ENCODE results near the gene SURF6. TPM values are rescaled to one million over a fixed set of nuclear protein-coding genes. Genes with fewer than 3 reads are reported as not detected.
A peak's percentile ranks its signal among the peaks of the same experiment; 100 is the strongest.

The SURF6 gene
- total RNA-seq, 4 donors from 2014 or later: 15.0 to 36.2 (median 27.5) TPM

DNA sequence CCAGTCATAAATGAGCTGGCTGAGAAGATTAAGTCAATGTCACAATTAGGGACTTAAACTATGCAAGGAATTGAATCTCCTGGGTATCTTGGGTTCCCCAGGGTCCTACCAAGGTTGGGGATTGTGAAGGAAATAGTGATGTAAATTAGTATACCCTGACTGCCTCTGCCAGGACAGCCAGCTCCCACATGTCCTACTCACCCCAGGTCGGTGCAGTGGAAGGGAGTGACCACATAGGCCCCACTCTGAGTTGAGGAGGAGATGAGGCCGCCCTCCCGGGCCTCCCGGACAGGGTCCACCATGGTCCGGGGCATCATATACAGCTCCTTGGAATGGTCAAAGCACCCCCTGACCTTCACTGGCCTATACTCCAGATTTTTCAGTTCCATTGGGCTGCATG lies 17.6 kb upstream of the SURF6 start:
- TF ChIP-seq POLR2A (IDR thresholded peaks at IDR 0.05; ENCODE audit: low read depth) (no peak), POLR2AphosphoS5 (IDR thresholded peaks at IDR 0.05) (no peak), EP300 (IDR thresholded peaks at IDR 0.05) (no peak)
- TF ChIP-seq, protein P1, sequence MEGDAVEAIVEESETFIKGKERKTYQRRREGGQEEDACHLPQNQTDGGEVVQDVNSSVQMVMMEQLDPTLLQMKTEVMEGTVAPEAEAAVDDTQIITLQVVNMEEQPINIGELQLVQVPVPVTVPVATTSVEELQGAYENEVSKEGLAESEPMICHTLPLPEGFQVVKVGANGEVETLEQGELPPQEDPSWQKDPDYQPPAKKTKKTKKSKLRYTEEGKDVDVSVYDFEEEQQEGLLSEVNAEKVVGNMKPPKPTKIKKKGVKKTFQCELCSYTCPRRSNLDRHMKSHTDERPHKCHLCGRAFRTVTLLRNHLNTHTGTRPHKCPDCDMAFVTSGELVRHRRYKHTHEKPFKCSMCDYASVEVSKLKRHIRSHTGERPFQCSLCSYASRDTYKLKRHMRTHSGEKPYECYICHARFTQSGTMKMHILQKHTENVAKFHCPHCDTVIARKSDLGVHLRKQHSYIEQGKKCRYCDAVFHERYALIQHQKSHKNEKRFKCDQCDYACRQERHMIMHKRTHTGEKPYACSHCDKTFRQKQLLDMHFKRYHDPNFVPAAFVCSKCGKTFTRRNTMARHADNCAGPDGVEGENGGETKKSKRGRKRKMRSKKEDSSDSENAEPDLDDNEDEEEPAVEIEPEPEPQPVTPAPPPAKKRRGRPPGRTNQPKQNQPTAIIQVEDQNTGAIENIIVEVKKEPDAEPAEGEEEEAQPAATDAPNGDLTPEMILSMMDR (IDR thresholded peaks at IDR 0.05): no peak
- Histone ChIP-seq H3K27ac (replicated peaks in 1 of 4) (no peak overlapping the region), H3K27me3 (no peaks in the 10 kb centered on the region), H3K4me3 (no peak overlapping the region), H3K4me1 (peaks cover 40 to 60% (median 52%) of the 10 kb centered on the region in 4 donors), H3K9me3 (no peaks in the 10 kb centered on the region), H3K36me3 (peaks cover 34 to 57% (median 52%) of the 10 kb centered on the region in 4 donors)
- intact Hi-C loops (cut with DNase I): no loop called here
- DNase-seq (ENCODE audit: extremely low spot score): no peak
- 86% methylated on average over 4 of the region's 5 CpGs for WGBS

DNA sequence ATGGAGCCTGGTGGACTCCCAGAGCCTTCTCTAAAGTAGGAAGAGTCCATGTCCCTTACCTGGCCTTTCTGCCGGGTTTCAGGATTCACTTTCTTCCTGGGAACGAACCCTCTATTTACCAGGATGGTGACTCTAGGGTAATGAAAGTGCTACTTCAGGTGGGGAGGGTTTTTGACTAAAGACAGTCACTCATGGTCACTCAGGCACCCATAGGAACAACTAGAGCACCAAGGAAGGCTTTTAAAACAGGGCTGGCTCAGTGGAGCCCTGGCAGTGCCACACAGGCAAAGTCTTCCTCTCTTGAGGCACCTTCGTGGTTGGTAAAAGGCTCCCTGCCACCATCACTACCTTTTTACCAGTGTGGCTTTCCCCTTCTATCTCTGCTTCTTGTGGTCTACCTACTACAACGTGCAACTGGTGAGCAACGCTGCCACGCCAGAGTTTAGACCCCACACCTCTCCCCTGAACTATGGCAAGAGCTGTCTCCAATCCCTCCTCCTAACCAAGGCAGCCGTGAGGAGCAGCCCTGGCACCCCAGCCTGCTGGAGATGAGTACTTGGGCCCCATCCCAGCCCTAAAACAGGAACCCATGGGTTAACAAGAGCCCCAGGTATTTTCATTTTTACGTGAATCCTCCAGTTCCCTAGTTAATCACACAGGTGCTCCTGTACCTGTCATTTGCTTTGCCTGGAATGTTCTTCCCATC lies 16.8 kb upstream of the SURF6 start:
- H3K27me3 ChIP-seq: no peaks in the 10 kb centered on the region
- H3K9me3 ChIP-seq: no peaks in the 10 kb centered on the region
- no peak overlapping the region for H3K4me3 ChIP-seq
- peaks cover 34 to 57% (median 52%) of the 10 kb centered on the region in 4 donors for H3K36me3 ChIP-seq
- H3K4me1 ChIP-seq: peaks cover 37 to 57% (median 47%) of the 10 kb centered on the region in 4 donors
- no peak overlapping the region for H3K27ac ChIP-seq (replicated peaks in 1 of 4)
- DNase-seq (ENCODE audit: extremely low spot score): no peak
- 72% methylated on average over 8 of the region's 8 CpGs for WGBS
- intact Hi-C loops (cut with DNase I): no loop called here
- TF ChIP-seq EP300 (IDR thresholded peaks at IDR 0.05): no peak

DNA sequence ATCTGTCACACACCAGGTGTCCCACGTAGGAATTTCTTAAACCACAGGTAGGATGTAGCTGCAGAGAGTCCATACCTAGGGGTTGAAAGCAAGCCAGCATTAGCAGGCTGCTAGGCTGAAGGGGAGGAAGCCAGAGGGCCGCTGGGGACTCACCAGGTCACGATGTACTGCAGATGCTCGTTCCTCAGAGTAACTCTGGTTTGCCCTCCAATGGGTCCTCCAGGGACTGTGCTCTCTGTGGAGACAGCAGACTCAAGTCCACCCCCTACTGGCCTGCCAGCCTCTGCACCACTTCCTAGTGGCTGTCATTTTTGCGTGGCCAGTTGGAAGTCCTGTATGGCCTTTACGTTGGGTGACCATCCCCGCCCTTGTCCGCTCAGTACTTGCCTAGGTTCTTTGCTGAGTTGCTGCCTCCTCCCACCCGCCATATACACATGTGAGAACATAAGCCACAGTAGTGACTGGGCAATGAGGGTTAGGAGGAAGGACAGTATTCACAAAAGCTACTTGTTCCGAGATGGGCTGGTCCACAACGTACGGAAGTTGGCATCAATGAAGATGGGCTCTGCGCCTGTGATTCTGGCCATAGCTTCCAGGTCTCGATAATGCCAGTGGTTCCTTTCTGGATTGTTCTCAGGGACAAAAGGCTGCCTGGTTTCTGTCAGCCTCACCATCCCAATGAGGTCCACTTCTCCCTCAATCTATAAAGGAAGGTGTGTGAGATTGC lies 16.1 kb upstream of the SURF6 start:
- DNase-seq (ENCODE audit: extremely low spot score): no peak
- no peak for TF ChIP-seq POLR2A (IDR thresholded peaks at IDR 0.05; ENCODE audit: low read depth)
- TF ChIP-seq, protein P1 (IDR thresholded peaks at IDR 0.05): peak in 2 of 3 experiments; percentile 13 to 43
- H3K4me3 ChIP-seq: no peak overlapping the region
- H3K36me3 ChIP-seq: peaks cover 34 to 57% (median 52%) of the 10 kb centered on the region in 4 donors
- peaks cover 32 to 54% (median 44%) of the 10 kb centered on the region in 4 donors for H3K4me1 ChIP-seq
- no peak overlapping the region for H3K27ac ChIP-seq (replicated peaks in 1 of 4)
- H3K9me3 ChIP-seq: no peaks in the 10 kb centered on the region
- intact Hi-C loops (cut with DNase I): no loop called here
- 75% methylated on average over 13 of the region's 14 CpGs for WGBS
- H3K27me3 ChIP-seq: no peaks in the 10 kb centered on the region

GRCh38 chr9:133351526-133351907 lies 15.5 kb upstream of the SURF6 start:
- Histone ChIP-seq H3K4me3 (no peak overlapping the region), H3K4me1 (peaks cover 34 to 54% (median 44%) of the 10 kb centered on the region in 4 donors), H3K36me3 (peaks cover 34 to 57% (median 52%) of the 10 kb centered on the region in 4 donors), H3K9me3 (no peaks in the 10 kb centered on the region), H3K27me3 (no peaks in the 10 kb centered on the region), H3K27ac (replicated peaks in 1 of 4) (no peak overlapping the region)
- DNase-seq (ENCODE audit: extremely low spot score): no peak
- TF ChIP-seq POLR2AphosphoS5 (IDR thresholded peaks at IDR 0.05): no peak
- TF ChIP-seq, protein P1 (IDR thresholded peaks at IDR 0.05): no peak
- TF ChIP-seq EP300 (IDR thresholded peaks at IDR 0.05): no peak
- no peak for TF ChIP-seq POLR2A (IDR thresholded peaks at IDR 0.05; ENCODE audit: low read depth)
- 86% methylated on average over 3 of the region's 3 CpGs for WGBS
- intact Hi-C loops (cut with DNase I): no loop called here

GRCh38 chr9:133349965-133350616 lies 14.1 kb upstream of the SURF6 start:
- H3K9me3 ChIP-seq: no peaks in the 10 kb centered on the region
- TF ChIP-seq EP300 (IDR thresholded peaks at IDR 0.05): no peak
- WGBS: 82% methylated on average over 15 of the region's 15 CpGs
- H3K4me1 ChIP-seq: peaks cover 32 to 58% (median 49%) of the 10 kb centered on the region in 4 donors
- H3K27ac ChIP-seq (replicated peaks in 1 of 4): peak overlapping the region in 1 of 4 donors; percentile 0
- H3K27me3 ChIP-seq: no peaks in the 10 kb centered on the region
- peaks cover 38 to 68% (median 64%) of the 10 kb centered on the region in 4 donors for H3K36me3 ChIP-seq
- intact Hi-C loops (cut with DNase I): no loop called here
- no peak for DNase-seq (ENCODE audit: extremely low spot score)
- H3K4me3 ChIP-seq: no peak overlapping the region
